ENCODE measurements around the gene RILPL1. TPM values are rescaled to one million over a fixed set of nuclear protein-coding genes. Genes with fewer than 3 reads are reported as not detected.
"Not testable (repeated sequence)": the region's sequence is repeated elsewhere in the genome, so short reads cannot be mapped to it uniquely, and the experiment has no call there.

Gene RILPL1
- 1 to 10 TPM; 1.5 TPM for total RNA-seq

- Mint-ChIP-seq H3K4me1 (peaks cover 16% of the 10 kb centered on the region), H3K9me3 (ENCODE audit: low read depth) (no peaks in the 10 kb centered on the region)
These were observed at the start of gene RILPL1 for GRCh38 chr12:123533672-123534643. RILPL1 (minus strand) TSS chr12:123533719; CDS start chr12:123533482, 237 bp downstream.

GRCh38 chr12:123580772-123581171 is 47.3 kb upstream of the RILPL1 start:
- H3K27ac Mint-ChIP-seq: no peak overlapping the region
- ATAC-seq (no peak), DNase-seq (no peak)
- H3K4me1 Mint-ChIP-seq: peaks cover 16% of the 10 kb centered on the region
- peaks cover 3% of the 10 kb centered on the region for H3K36me3 Mint-ChIP-seq
- CTCF ChIA-PET: interaction anchor here (1.4 kb wide), 1 partner anchor 45 kb away, joined by 5 read pairs; no protein-coding TSS in a partner anchor
- H3K27me3 Mint-ChIP-seq: no peaks in the 10 kb centered on the region
- H3K4me3 Mint-ChIP-seq: no peak overlapping the region
- no peaks in the 10 kb centered on the region for H3K9me3 Mint-ChIP-seq (ENCODE audit: low read depth)

More at GRCh38 chr12:123533672-123534643, at the start of gene RILPL1:
- ATAC-seq (peak; percentile 81), DNase-seq (peak; percentile 42)
- Mint-ChIP-seq H3K36me3 (no peaks in the 10 kb centered on the region), H3K4me3 (peak within 1 kb of the TSS; percentile 68), H3K27me3 (peaks cover 19% of the 10 kb centered on the region), H3K27ac (no peak within 1 kb of the TSS)
- CTCF ChIA-PET: interaction anchor here (0.5 to 1.2 kb wide), 3 partner anchors 103 to 323 kb away, joined by 3 read pairs; no protein-coding TSS in a partner anchor

GRCh38 chr12:123578829-123579228 is 45.3 kb upstream of the RILPL1 start:
- H3K4me3 Mint-ChIP-seq; H3K36me3 Mint-ChIP-seq; H3K4me1 Mint-ChIP-seq; H3K27ac Mint-ChIP-seq; ATAC-seq; H3K27me3 Mint-ChIP-seq; DNase-seq; H3K9me3 Mint-ChIP-seq (ENCODE audit: low read depth): not testable (repeated sequence)
- CTCF ChIA-PET: interaction anchor here (1.2 kb wide), 1 partner anchor 314 kb away, joined by 3 read pairs; no protein-coding TSS in a partner anchor

- Mint-ChIP-seq H3K9me3 (ENCODE audit: low read depth) (no peaks in the 10 kb centered on the region), H3K27me3 (no peaks in the 10 kb centered on the region), H3K27ac (no peak overlapping the region), H3K36me3 (peaks cover 3% of the 10 kb centered on the region), H3K4me3 (no peak overlapping the region), H3K4me1 (peaks cover 9% of the 10 kb centered on the region)
- CTCF ChIA-PET: interaction anchor here (0.7 kb wide), 1 partner anchor 27 kb away, joined by 3 read pairs; no protein-coding TSS in a partner anchor
- DNase-seq (no peak), ATAC-seq (no peak)
These were observed 44.7 kb upstream of the RILPL1 start for GRCh38 chr12:123578243-123578642.

- H3K36me3 Mint-ChIP-seq: peaks cover 3% of the 10 kb centered on the region
- DNase-seq (no peak), ATAC-seq (no peak)
- H3K4me1 Mint-ChIP-seq: no peaks in the 10 kb centered on the region
- H3K9me3 Mint-ChIP-seq (ENCODE audit: low read depth): no peaks in the 10 kb centered on the region
- peaks cover 9% of the 10 kb centered on the region for H3K27me3 Mint-ChIP-seq
- no peak overlapping the region for H3K27ac Mint-ChIP-seq
- H3K4me3 Mint-ChIP-seq: no peak overlapping the region
- CTCF ChIA-PET: no interaction called here
These were observed 43.1 kb upstream of the RILPL1 start for GRCh38 chr12:123576611-123577010.

- Mint-ChIP-seq H3K36me3 (peaks cover 3% of the 10 kb centered on the region), H3K4me3 (no peak overlapping the region), H3K4me1 (peaks cover 9% of the 10 kb centered on the region), H3K9me3 (ENCODE audit: low read depth) (no peaks in the 10 kb centered on the region), H3K27ac (no peak overlapping the region), H3K27me3 (peaks cover 21% of the 10 kb centered on the region)
- ATAC-seq (no peak), DNase-seq (no peak)
- CTCF ChIA-PET: interaction anchor here (1.4 kb wide), 1 partner anchor 8 kb away, joined by 3 read pairs; no protein-coding TSS in a partner anchor
These were observed 40.4 kb upstream of the RILPL1 start for GRCh38 chr12:123573870-123574269.

GRCh38 chr12:123572391-123572790 is 38.9 kb upstream of the RILPL1 start:
- Mint-ChIP-seq H3K9me3 (ENCODE audit: low read depth) (no peaks in the 10 kb centered on the region), H3K4me1 (peaks cover 9% of the 10 kb centered on the region), H3K27ac (no peak overlapping the region), H3K4me3 (no peak overlapping the region), H3K36me3 (peaks cover 5% of the 10 kb centered on the region), H3K27me3 (peaks cover 21% of the 10 kb centered on the region)
- DNase-seq (no peak), ATAC-seq (no peak)
- CTCF ChIA-PET: interaction anchor here (1.4 kb wide), 1 partner anchor 9 kb away, joined by 3 read pairs; no protein-coding TSS in a partner anchor

- H3K27ac Mint-ChIP-seq: no peak overlapping the region
- no peaks in the 10 kb centered on the region for H3K9me3 Mint-ChIP-seq (ENCODE audit: low read depth)
- no peak for DNase-seq
- H3K4me3 Mint-ChIP-seq: no peak overlapping the region
- ATAC-seq: no peak
- H3K4me1 Mint-ChIP-seq: peaks cover 9% of the 10 kb centered on the region
- H3K36me3 Mint-ChIP-seq: peaks cover 2% of the 10 kb centered on the region
- peaks cover 21% of the 10 kb centered on the region for H3K27me3 Mint-ChIP-seq
- CTCF ChIA-PET: interaction anchor here (1.2 kb wide), 1 partner anchor 10 kb away, joined by 5 read pairs; no protein-coding TSS in a partner anchor
These were observed 37.9 kb upstream of the RILPL1 start for GRCh38 chr12:123571343-123571813.

- no peaks in the 10 kb centered on the region for H3K36me3 Mint-ChIP-seq
- DNase-seq (no peak), ATAC-seq (no peak)
- CTCF ChIA-PET: interaction anchor here (0.7 to 1.1 kb wide), 2 partner anchors 22 to 141 kb away, joined by 3 to 6 read pairs; no protein-coding TSS in a partner anchor
- peaks cover 3% of the 10 kb centered on the region for H3K4me1 Mint-ChIP-seq
- peaks cover 3% of the 10 kb centered on the region for H3K27me3 Mint-ChIP-seq
- H3K4me3 Mint-ChIP-seq: no peak overlapping the region
- H3K9me3 Mint-ChIP-seq (ENCODE audit: low read depth): no peaks in the 10 kb centered on the region
- H3K27ac Mint-ChIP-seq: no peak overlapping the region
These were observed 25.9 kb upstream of the RILPL1 start for GRCh38 chr12:123559468-123559867.

GRCh38 chr12:123558487-123558886 is 25.0 kb upstream of the RILPL1 start:
- H3K27me3 Mint-ChIP-seq; H3K36me3 Mint-ChIP-seq; H3K27ac Mint-ChIP-seq; H3K9me3 Mint-ChIP-seq (ENCODE audit: low read depth); CTCF ChIA-PET; H3K4me1 Mint-ChIP-seq; H3K4me3 Mint-ChIP-seq; DNase-seq; ATAC-seq: not testable (repeated sequence)

- H3K4me1 Mint-ChIP-seq, CTCF ChIA-PET, ATAC-seq: not testable (repeated sequence)
These were observed 21.3 kb upstream of the RILPL1 start for GRCh38 chr12:123554843-123555242.

GRCh38 chr12:123554136-123554535 is 20.6 kb upstream of the RILPL1 start:
- H3K9me3 Mint-ChIP-seq (ENCODE audit: low read depth); H3K27ac Mint-ChIP-seq; ATAC-seq; H3K4me1 Mint-ChIP-seq; H3K27me3 Mint-ChIP-seq; H3K4me3 Mint-ChIP-seq; H3K36me3 Mint-ChIP-seq; DNase-seq; CTCF ChIA-PET: not testable (repeated sequence)

More at GRCh38 chr12:123554843-123555242, 21.3 kb upstream of the RILPL1 start:
- DNase-seq; H3K27me3 Mint-ChIP-seq; H3K4me3 Mint-ChIP-seq; H3K9me3 Mint-ChIP-seq (ENCODE audit: low read depth); H3K36me3 Mint-ChIP-seq; H3K27ac Mint-ChIP-seq: not testable (repeated sequence)

GRCh38 chr12:123550700-123551099 is 17.2 kb upstream of the RILPL1 start:
- CTCF ChIA-PET: no interaction called here
- H3K36me3 Mint-ChIP-seq: no peaks in the 10 kb centered on the region
- H3K4me3 Mint-ChIP-seq: no peak overlapping the region
- no peak for ATAC-seq
- H3K27ac Mint-ChIP-seq: no peak overlapping the region
- no peaks in the 10 kb centered on the region for H3K9me3 Mint-ChIP-seq (ENCODE audit: low read depth)
- DNase-seq: no peak
- no peaks in the 10 kb centered on the region for H3K4me1 Mint-ChIP-seq
- peaks cover 15% of the 10 kb centered on the region for H3K27me3 Mint-ChIP-seq

Data from activated CD8-positive, alpha-beta memory T cell treated with anti-CD3 and anti-CD28 coated beads, Interleukin-2, amount 10 ng/mL, durations not matched to agents 7 days and 5 days (primary cell).